Measurements from ENCODE around the gene FYN.

FYN gene

DNA sequence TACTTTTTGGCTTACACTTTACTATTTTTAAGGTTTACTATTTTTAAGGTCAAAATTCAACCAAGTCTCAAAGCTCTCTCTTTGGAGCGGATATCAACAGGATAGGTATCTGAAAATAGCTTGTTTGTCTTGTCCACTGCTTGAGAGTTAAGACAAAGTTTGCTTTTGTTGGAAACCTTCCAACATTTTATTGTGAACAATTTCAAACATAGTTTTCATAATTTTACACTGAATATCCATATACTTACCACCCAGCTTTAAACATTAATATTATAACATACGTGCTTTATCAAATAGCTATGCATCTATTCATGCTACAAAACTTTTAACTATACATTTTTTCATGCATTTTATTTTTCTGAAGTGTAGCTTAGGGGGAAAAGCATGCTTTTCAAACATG is 109.9 kb downstream of the FYN start:
- DNase-seq (ENCODE audit: low read depth) = peak; percentile 76
- TF ChIP-seq, protein P1, sequence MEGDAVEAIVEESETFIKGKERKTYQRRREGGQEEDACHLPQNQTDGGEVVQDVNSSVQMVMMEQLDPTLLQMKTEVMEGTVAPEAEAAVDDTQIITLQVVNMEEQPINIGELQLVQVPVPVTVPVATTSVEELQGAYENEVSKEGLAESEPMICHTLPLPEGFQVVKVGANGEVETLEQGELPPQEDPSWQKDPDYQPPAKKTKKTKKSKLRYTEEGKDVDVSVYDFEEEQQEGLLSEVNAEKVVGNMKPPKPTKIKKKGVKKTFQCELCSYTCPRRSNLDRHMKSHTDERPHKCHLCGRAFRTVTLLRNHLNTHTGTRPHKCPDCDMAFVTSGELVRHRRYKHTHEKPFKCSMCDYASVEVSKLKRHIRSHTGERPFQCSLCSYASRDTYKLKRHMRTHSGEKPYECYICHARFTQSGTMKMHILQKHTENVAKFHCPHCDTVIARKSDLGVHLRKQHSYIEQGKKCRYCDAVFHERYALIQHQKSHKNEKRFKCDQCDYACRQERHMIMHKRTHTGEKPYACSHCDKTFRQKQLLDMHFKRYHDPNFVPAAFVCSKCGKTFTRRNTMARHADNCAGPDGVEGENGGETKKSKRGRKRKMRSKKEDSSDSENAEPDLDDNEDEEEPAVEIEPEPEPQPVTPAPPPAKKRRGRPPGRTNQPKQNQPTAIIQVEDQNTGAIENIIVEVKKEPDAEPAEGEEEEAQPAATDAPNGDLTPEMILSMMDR (conservative IDR thresholded peaks at IDR 0.05; ENCODE audit: low read depth, low read length) = no peak

DNA sequence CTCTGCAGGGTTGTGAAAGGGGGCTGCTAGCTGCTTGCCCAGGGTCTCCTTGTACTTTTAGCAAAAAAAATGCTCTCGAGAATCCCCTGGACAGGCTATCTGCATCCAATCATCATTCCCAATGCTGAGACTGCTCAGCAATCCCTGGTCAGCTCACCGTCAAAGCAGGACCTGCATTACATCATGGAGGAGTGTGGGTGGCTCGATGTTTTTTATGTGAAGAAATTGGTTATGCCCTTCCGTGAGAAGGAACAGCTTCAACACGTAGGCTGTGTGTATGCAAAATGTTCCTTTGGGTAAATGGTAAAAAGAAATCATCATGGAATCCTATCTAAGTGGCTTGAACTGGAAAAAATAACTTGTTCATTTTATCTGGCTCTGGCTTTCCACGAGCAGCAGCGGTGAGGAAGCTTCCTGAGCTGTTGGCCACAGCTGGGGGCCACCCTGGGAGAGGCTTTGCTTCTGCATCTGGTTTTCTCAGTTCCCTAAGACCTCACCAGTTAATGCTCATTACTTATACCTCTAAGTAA is 111.4 kb downstream of the FYN start:
- H3K4me3 ChIP-seq (ENCODE audit: low read depth, low read length) = no peak overlapping the region

More for the DNA sequence above, 109.9 kb downstream of the FYN start:
- H3K4me3 ChIP-seq (ENCODE audit: low read depth, low read length) = no peak overlapping the region

DNA sequence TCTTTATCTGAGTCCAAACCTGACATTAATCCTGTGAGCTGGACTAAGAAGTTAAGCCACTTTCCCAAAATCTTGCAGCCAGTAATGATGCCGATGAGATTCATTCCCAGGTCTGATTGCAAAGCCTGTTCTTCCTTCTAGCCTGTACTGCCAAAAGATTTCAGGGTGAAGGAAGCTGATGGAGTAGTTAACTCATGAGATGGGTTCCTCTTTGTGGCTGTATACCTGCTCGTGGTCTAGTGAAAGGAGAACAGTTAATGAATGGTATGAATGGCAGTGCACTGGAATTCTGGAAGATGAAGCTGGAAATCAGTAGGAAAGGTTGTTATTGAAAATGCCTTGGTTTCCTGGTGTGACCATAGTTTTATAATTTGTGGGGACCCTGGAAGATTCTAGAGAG is 112.0 kb downstream of the FYN start:
- no peak overlapping the region for H3K4me3 ChIP-seq (ENCODE audit: low read depth, low read length)
- DNase-seq (ENCODE audit: low read depth) = no peak
- TF ChIP-seq, protein P1 (conservative IDR thresholded peaks at IDR 0.05; ENCODE audit: low read depth, low read length) = no peak

More for the DNA sequence above, 111.4 kb downstream of the FYN start:
- TF ChIP-seq, protein P1 (conservative IDR thresholded peaks at IDR 0.05; ENCODE audit: low read depth, low read length) = no peak
- DNase-seq (ENCODE audit: low read depth) = peak; percentile 88

DNA sequence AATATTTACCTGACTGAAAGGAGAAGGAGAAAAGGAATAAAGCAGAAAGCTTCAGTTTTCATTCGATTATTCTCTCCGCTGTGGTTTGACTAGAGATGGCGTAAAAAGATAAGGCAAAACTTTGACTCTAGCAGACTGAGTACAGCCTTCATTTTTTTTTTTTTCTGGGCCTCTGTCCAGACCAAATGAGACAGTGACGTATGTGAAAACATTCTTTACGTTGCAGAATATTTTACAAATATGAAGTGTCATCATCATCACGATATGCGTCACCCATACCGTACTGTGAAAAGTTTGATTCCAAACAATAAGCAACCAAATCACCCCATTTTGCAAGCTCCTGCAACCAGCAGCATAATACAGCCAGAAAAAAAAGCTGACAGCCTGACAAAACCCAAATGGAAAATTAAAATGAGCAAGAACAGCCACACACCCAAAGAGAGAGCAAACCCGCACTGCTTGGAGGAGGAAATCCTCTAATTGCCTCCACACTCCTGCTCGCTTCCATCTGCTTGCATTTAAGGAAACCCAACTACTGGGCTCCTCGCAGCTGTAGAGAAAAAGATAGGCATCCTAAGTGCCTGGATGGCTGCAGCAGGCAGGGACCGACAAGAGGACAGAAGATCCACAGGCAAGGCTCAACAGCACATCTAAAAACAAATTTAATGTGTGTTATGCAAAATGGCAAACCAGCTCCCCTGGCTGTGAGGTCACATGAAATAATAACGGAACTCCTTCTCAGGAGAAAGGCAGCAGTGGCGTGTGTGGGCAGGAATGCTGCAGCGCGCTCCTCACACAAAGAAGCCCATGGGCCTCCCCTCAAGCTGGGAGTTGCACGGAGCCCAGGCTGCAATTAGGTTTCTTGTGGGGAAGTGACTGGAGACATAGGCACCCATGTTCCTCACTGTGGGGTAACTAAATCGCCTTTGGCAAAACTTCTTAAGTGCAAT is 113.1 kb downstream of the FYN start:
- TF ChIP-seq, protein P1 (conservative IDR thresholded peaks at IDR 0.05; ENCODE audit: low read depth, low read length) = no peak
- no peak overlapping the region for H3K4me3 ChIP-seq (ENCODE audit: low read depth, low read length)
- peak; percentile 95 for DNase-seq (ENCODE audit: low read depth)

DNA sequence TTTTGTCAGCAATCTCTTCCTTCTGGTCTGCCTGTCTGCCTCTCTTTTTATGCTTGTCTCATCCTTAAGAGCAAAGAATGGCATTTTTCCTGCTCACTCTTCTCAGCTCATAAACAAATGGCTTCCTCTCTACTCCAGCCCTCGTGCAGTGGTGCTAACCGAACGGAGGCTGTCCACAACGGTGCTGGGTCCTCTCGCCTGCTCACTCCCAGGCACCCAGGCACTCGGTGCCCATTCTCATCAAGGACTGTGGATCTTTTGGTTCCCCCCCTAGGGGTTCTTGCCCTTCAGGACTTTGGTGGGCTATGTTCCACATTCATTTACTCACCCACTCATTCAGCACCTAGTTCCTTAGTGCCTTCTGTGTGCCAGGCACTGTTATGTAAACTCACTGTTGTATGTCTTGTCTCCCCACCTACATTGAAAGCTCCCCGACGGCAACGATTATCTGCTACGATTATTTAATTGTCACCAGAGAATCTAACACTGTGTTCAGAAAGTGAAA is 113.9 kb downstream of the FYN start:
- H3K4me3 ChIP-seq (ENCODE audit: low read depth, low read length) = no peak overlapping the region
- TF ChIP-seq, protein P1 (conservative IDR thresholded peaks at IDR 0.05; ENCODE audit: low read depth, low read length) = no peak
- peak; percentile 46 for DNase-seq (ENCODE audit: low read depth)

DNA sequence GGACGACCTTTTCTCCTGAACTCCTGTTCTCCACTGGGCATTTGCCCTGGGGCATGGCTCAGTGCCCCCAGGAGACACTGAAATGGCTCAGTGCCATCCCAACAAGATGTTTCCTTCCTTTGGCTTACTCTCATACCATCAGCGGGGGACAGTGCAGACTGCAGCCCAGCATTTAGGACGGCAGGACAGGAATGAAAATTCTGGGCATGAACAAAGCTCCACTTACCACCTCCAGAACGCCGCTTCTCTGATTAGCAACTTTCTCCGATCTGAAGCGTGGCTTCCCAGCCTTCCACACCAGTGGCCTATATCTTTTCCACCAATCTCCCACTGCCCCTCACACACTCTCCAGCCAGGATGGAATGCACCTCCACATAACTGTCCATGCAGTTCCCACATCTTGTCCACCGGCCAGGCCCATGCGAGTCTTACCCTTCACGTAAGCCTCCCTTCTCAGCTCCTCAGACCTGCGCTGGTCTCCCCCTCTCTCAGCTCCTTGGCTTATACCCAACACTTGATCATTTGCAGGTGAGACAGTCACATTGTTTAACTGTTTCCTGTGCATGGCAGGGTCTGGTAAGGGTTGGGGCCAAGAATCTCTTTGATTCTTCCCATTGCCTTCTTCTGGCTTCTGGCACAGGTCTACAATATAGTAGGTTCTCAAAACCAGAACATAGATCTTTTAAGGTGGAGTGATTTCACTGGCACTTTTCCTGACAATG is 114.5 kb downstream of the FYN start:
- no peak for DNase-seq (ENCODE audit: low read depth)
- H3K4me3 ChIP-seq (ENCODE audit: low read depth, low read length) = no peak overlapping the region
- TF ChIP-seq, protein P1 (conservative IDR thresholded peaks at IDR 0.05; ENCODE audit: low read depth, low read length) = no peak

Data from choroid plexus epithelial cell (primary cell).